ENCODE results near the gene HM13. TPM values are rescaled to one million over a fixed set of nuclear protein-coding genes. Genes with fewer than 3 reads are reported as not detected.

HM13 gene
- total and polyA plus RNA-seq, 9 of the 15 experiments (the other 6 are each of a cell fraction or from before 2014, with no cell fraction given), result 7.7 to 136 (median 74.5) TPM

GRCh38 chr20:31514154-31515071 lies at the start of gene HM13 (continued):
- TF ChIP-seq AFF4 (CRISPR knock-in tag; IDR thresholded peaks at IDR 0.05) (peak; percentile 35; the same call in 1 of the 2 replicates), POLR2AphosphoS5 (IDR thresholded peaks at IDR 0.05; ENCODE audit: control insufficient read depth, insufficient read depth, low read depth, low read length) (0 out of 2 replicates have a peak, but pooled peaks have one; percentile 49), SAFB (IDR thresholded peaks at IDR 0.05; ENCODE audit: borderline replicate concordance, low read depth, low read length) (no peak), JUND (IDR thresholded peaks at IDR 0.05; ENCODE audit: borderline replicate concordance, low read depth, low read length) (peak; percentile 80), JUND (tag; IDR thresholded peaks at IDR 0.05; ENCODE audit: borderline replicate concordance, low read depth, low read length) (peak; percentile 76; the same call in 2 of the 3 replicates), ZNF165 (CRISPR knock-in tag; IDR thresholded peaks at IDR 0.05; ENCODE audit: borderline replicate concordance) (0 out of 2 replicates have a peak, but pooled peaks have one; percentile 33), ZNF79 (CRISPR knock-in tag; IDR thresholded peaks at IDR 0.05; ENCODE audit: low read depth) (no peak), ZNF253 (CRISPR knock-in tag; conservative IDR thresholded peaks at IDR 0.05) (no peak), NCOA6 (IDR thresholded peaks at IDR 0.05) (no peak), ZMIZ1 (IDR thresholded peaks at IDR 0.05; ENCODE audit: low read depth in 2 of 2, low read length in 2 of 2) (no peak), PHTF2 (CRISPR knock-in tag; IDR thresholded peaks at IDR 0.05) (no peak), ETS2 (tag; IDR thresholded peaks at IDR 0.05; ENCODE audit: borderline replicate concordance, poor library complexity, severe bottlenecking) (peak; percentile 51), SRSF7 (optimal IDR thresholded peaks at IDR 0.05; ENCODE audit: low read depth, low read length) (no peak), ZNF830 (CRISPR knock-in tag; IDR thresholded peaks at IDR 0.05) (no peak), SRSF3 (IDR thresholded peaks at IDR 0.05; ENCODE audit: insufficient read depth, low read length) (no peak)
